ENCODE measurements around the gene DNM3. TPM values are rescaled to one million over a fixed set of nuclear protein-coding genes. Genes with fewer than 3 reads are reported as not detected.

Gene DNM3
- total RNA-seq, 1 donor from 2014 or later: 1.1 TPM

DNA sequence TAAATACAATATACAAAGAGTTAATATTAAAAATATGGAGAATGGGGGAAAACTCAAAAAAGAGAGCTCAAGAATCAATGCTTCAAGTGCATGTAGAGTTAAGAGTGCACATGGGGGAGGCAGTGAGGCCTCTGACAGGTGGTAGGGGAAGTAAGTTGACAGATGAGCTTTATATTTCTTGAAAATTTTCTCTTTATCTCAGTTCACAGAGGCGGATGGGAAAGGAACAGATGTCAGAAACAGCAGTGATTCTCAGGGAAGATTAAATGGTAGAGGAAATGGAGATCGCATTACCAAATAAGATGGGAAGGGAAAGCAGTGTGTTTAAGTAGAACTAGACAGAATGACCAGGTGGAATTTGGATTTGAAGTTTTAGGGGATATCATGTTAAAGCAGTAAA lies 379.1 kb downstream of the DNM3 start:
- Mint-ChIP-seq H3K27me3 (ENCODE audit: insufficient read depth, low read depth) (no peaks in the 10 kb centered on the region), H3K4me3 (no peak overlapping the region), H3K36me3 (no peaks in the 10 kb centered on the region), H3K4me1 (peaks cover 2% of the 10 kb centered on the region), H3K27ac (no peak overlapping the region), H3K9me3 (no peaks in the 10 kb centered on the region)
- no peaks in the 10 kb centered on the region for H3K36me3 ChIP-seq
- H3K79me2 ChIP-seq (ENCODE audit: low read depth): no peaks in the 10 kb centered on the region
- no peak overlapping the region for H2AFZ ChIP-seq (replicated peaks)
- H3K27ac ChIP-seq: no peak overlapping the region
- no peak overlapping the region for H3K4me3 ChIP-seq
- DNase-seq (ENCODE audit: low spot score): no peak
- H3K27me3 ChIP-seq: no peaks in the 10 kb centered on the region
- TF ChIP-seq EZH2 (IDR thresholded peaks at IDR 0.05): no peak
- TF ChIP-seq, protein P1, sequence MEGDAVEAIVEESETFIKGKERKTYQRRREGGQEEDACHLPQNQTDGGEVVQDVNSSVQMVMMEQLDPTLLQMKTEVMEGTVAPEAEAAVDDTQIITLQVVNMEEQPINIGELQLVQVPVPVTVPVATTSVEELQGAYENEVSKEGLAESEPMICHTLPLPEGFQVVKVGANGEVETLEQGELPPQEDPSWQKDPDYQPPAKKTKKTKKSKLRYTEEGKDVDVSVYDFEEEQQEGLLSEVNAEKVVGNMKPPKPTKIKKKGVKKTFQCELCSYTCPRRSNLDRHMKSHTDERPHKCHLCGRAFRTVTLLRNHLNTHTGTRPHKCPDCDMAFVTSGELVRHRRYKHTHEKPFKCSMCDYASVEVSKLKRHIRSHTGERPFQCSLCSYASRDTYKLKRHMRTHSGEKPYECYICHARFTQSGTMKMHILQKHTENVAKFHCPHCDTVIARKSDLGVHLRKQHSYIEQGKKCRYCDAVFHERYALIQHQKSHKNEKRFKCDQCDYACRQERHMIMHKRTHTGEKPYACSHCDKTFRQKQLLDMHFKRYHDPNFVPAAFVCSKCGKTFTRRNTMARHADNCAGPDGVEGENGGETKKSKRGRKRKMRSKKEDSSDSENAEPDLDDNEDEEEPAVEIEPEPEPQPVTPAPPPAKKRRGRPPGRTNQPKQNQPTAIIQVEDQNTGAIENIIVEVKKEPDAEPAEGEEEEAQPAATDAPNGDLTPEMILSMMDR (IDR thresholded peaks at IDR 0.05): no peak
- no peak for TF ChIP-seq EZH2phosphoT487 (IDR thresholded peaks at IDR 0.05)
- peaks cover 9% of the 10 kb centered on the region for H3F3A ChIP-seq (ENCODE audit: low read depth)
- H3K9me3 ChIP-seq (ENCODE audit: low read depth): no peaks in the 10 kb centered on the region
- no peak overlapping the region for H3K4me2 ChIP-seq
- no peaks in the 10 kb centered on the region for H4K20me1 ChIP-seq (ENCODE audit: low read depth)
- H3K9ac ChIP-seq: no peak overlapping the region
- H3K4me1 ChIP-seq: peaks cover 23% of the 10 kb centered on the region

DNA sequence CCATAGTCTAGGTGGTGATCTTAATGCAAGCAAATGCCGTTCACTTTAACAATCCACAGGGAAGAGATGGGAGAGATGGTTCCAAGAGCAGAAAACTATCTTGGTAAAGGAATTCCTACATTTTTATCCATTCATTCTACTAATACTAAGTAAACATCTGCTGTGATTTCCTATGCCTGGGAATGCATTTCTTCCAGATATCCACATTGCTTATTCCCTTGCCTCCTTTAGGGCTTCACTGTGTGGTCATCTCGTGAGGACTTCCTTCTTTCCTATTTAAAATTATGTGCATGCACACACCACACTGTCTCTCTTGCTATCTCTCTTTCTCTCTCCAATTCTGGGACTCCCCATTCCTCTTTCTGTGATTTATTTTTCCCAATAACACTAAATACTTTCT lies 380.1 kb downstream of the DNM3 start:
- Mint-ChIP-seq H3K36me3 (no peaks in the 10 kb centered on the region), H3K27me3 (ENCODE audit: insufficient read depth, low read depth) (no peaks in the 10 kb centered on the region)

DNA sequence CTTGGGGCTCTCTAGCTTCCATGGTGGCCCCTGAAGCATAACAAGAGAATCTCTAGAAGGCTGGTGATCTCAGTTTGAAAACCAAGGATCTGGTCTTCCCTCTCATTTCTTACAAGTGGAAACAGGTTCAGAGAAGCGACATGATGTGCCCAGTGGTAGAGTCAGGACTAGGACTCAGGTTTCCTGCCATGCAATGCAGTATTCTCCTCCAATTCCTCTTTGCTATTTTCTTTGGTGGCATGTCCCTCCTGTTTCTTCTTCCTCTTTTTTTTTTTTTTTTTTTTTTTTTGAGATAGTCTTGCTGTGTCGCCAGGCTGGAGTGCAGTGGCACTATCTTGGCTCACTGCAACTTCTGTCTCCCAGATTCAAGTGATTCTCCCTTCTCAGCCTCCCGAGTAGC lies 383.6 kb downstream of the DNM3 start:
- Histone ChIP-seq H3K36me3 (no peaks in the 10 kb centered on the region), H4K20me1 (ENCODE audit: low read depth) (no peaks in the 10 kb centered on the region), H3K4me3 (no peak overlapping the region), H3K79me2 (ENCODE audit: low read depth) (no peaks in the 10 kb centered on the region), H3F3A (ENCODE audit: low read depth) (no peaks in the 10 kb centered on the region), H3K4me1 (no peaks in the 10 kb centered on the region), H3K27me3 (no peaks in the 10 kb centered on the region), H2AFZ (replicated peaks) (no peak overlapping the region), H3K9ac (no peak overlapping the region), H3K4me2 (no peak overlapping the region), H3K9me3 (ENCODE audit: low read depth) (no peaks in the 10 kb centered on the region), H3K27ac (no peak overlapping the region)
- Mint-ChIP-seq H3K36me3 (no peaks in the 10 kb centered on the region), H3K27ac (no peak overlapping the region), H3K9me3 (no peaks in the 10 kb centered on the region), H3K27me3 (ENCODE audit: insufficient read depth, low read depth) (no peaks in the 10 kb centered on the region), H3K4me3 (no peak overlapping the region), H3K4me1 (no peaks in the 10 kb centered on the region)
- no peak for TF ChIP-seq EZH2phosphoT487 (IDR thresholded peaks at IDR 0.05)
- TF ChIP-seq, protein P1 (IDR thresholded peaks at IDR 0.05): no peak
- TF ChIP-seq EZH2 (IDR thresholded peaks at IDR 0.05): no peak
- DNase-seq (ENCODE audit: low spot score): no peak

More for the DNA sequence above, 380.1 kb downstream of the DNM3 start:
- no peaks in the 10 kb centered on the region for H3K27me3 ChIP-seq
- no peaks in the 10 kb centered on the region for H3K9me3 ChIP-seq (ENCODE audit: low read depth)
- no peak for DNase-seq (ENCODE audit: low spot score)
- peaks cover 9% of the 10 kb centered on the region for H3F3A ChIP-seq (ENCODE audit: low read depth)
- no peaks in the 10 kb centered on the region for H3K79me2 ChIP-seq (ENCODE audit: low read depth)
- H3K4me3 ChIP-seq: no peak overlapping the region
- H3K4me2 ChIP-seq: no peak overlapping the region
- no peaks in the 10 kb centered on the region for H3K36me3 ChIP-seq
- peaks cover 18% of the 10 kb centered on the region for H3K4me1 ChIP-seq
- Mint-ChIP-seq H3K4me3 (no peak overlapping the region), H3K27ac (no peak overlapping the region), H3K9me3 (no peaks in the 10 kb centered on the region), H3K4me1 (peaks cover 2% of the 10 kb centered on the region)
- H2AFZ ChIP-seq (replicated peaks): no peak overlapping the region
- H3K27ac ChIP-seq: no peak overlapping the region
- TF ChIP-seq, protein P1 (IDR thresholded peaks at IDR 0.05): no peak
- TF ChIP-seq EZH2phosphoT487 (IDR thresholded peaks at IDR 0.05) (no peak), EZH2 (IDR thresholded peaks at IDR 0.05) (no peak)
- no peaks in the 10 kb centered on the region for H4K20me1 ChIP-seq (ENCODE audit: low read depth)
- no peak overlapping the region for H3K9ac ChIP-seq

All from neural progenitor cell (in vitro differentiated cells).